Activated effector memory CD4-positive, alpha-beta T cell treated with Interleukin-2 at 50 U/mL for 16 hours (primary cell): ENCODE data around the gene APBA1.
"Not testable (repeated sequence)": the region's sequence is repeated elsewhere in the genome, so short reads cannot be mapped to it uniquely, and the experiment has no call there.

Experiments
- DNase-seq: peaks from one replicate; pipeline ENCODE4 v3.0.0-alpha.2; 2020

The APBA1 gene

GRCh38 chr9:69603656-69604055 is 68.5 kb downstream of the APBA1 start:
- no peak for DNase-seq

- no peak for DNase-seq
These were observed 69.4 kb downstream of the APBA1 start for GRCh38 chr9:69602773-69603172.

GRCh38 chr9:69601698-69602097 is 70.5 kb downstream of the APBA1 start:
- no peak for DNase-seq

DNA sequence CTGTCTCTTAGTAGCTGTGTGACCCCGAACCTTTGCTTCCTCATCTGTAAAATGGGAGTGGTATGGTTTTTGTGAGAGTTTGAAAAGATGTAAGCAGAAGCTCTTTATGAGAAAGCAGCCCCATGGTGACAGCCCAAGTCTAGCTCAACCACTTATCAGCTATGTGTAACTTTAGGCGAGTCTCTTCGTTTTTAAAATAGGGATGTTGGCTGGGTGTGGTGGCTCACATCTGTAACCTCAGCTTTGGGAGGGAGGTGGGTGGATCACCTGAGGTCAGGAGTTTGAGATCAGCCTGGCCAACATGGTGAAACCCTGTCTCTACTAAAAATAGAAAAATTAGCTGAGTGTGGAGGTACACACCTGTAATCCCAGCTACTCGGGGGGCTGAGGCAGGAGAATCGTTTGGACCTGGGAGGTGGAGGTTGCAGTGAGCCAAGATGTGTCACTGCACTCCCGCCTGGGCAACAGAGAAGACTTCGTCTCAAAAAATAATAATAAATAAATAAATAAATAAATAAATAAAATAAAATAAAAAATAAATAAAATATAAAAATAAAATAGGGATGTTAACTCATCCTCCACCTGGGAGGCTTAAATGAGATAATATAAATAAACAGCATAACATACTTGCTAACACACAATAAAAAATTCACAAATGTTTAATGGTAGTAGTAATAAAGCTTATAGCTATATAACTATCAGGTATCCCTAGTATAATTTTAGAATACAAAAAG is 71.7 kb downstream of the APBA1 start:
- DNase-seq: no peak

DNA sequence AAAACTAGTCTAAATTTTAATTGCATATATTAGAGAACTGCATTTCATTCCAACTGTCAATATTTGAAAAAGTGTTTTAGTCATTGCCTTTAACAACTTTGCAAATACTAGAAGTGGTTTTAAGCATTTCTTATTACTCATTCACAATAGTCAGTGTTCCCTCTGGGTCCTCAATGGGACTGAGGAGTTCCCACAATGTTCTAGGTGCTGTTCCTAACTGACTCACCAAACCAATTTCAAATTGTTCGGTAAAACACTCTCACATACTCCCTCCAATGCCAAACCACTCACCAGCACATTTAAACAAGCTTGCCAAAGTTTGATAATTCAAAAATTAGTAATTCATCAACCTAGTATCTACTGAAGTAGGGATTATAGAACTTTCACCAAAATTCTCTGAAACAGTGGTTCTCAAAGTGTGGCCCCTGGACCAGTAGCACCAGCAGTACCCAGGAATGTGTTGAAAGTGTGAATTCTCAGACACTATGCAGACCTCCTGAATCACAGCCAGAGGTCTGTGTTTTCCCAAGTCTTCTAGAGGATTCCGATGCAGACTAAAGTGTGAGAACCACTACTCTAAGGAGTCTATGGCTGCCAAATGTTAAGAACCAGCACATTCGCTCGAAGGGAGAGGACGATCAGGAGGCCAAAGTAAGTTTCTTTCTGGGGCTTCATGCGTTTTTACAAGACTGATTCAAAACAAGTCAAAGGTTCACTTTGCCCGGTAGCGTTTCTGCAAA is 72.8 kb downstream of the APBA1 start:
- DNase-seq: no peak

GRCh38 chr9:69596906-69597305 is 75.3 kb downstream of the APBA1 start:
- not testable (repeated sequence) for DNase-seq

DNA sequence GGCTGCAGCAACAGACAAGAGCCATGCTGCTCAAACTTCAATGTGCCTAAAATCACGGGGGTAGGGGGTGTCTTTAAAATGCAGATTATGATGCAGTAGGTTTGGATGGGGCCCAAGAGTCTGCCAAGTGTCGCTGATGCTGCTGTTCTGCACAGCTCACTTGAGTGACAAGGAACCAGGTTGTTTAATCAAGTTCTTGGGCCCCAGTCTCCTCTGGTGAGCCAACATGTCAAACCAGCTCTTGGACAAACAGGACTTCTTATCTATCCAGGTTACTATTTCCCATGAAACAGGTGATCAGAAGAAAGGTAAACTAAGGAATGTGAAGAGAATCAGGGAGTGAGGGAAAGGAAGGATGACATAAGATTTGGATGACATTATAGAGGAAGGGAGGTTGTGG is 78.0 kb downstream of the APBA1 start:
- no peak for DNase-seq

GRCh38 chr9:69593756-69594155 is 78.4 kb downstream of the APBA1 start:
- no peak for DNase-seq

GRCh38 chr9:69593301-69593700 is 78.9 kb downstream of the APBA1 start:
- no peak for DNase-seq

DNA sequence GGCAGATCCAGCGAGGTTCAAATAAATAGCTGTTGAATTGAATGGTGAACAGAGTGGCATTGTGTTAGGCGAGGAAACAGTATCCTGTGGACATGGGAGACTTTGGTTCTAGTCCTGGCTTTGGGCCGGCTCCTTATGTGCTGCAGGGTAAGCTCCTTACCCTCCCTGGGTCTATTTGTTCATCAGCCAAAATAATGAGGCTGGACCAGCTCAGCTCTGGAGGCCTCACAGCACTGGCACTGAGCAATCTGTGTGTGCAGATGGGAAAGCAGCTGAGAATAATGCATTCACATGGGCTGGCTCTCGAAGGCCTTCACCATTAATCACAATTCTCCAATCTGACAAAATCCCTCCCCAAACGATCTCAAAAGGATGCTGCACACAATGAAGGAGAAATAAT is 81.9 kb downstream of the APBA1 start:
- no peak for DNase-seq

GRCh38 chr9:69589156-69589555 is 83.0 kb downstream of the APBA1 start:
- no peak for DNase-seq

DNA sequence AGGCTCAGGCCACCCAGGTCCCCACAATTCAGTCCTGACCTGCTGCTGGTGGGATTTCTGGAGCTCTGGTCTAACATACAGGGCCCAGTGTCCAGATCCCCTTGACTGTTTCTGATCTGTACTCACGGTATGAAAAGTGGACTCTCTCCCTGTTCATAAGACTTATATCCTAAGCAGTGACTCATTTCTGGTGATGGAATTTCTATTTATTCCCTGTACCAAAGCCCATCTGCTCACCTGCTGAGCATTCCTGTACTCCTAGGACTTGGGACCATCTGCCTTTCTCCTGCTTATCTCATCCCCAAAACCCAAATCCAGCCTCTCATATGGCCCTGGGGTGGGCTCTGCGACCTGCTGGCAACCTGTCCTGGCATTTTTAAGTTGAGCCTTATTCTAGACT is 86.6 kb downstream of the APBA1 start:
- no peak for DNase-seq

GRCh38 chr9:69584759-69585158 is 87.4 kb downstream of the APBA1 start:
- DNase-seq: no peak

GRCh38 chr9:69583645-69584234 is 88.4 kb downstream of the APBA1 start:
- no peak for DNase-seq

- no peak for DNase-seq
These were observed 89.5 kb downstream of the APBA1 start for GRCh38 chr9:69582544-69583297.

DNA sequence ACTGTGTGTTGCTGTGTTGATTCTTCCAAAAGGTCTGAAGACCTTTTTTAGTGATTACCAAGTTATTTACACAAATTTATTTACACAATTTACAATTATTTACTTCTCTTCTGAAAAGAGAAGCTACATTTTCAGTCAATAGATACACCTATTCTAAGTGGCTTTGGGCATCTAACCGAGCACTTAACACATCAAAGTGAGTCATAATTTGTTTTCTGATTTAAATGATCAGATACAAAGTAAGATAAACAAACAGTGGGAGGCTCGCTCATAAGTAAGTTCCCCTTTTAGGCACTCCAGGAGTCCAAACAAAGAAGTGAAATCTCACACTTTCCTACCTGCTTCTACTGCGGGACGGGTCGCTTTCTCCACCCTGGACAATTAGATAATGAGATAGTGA is 90.2 kb downstream of the APBA1 start:
- no peak for DNase-seq

GRCh38 chr9:69580582-69581214 is 91.5 kb downstream of the APBA1 start:
- DNase-seq: no peak

GRCh38 chr9:69579760-69580581 is 92.2 kb downstream of the APBA1 start:
- no peak for DNase-seq

- no peak for DNase-seq
These were observed 93.0 kb downstream of the APBA1 start for GRCh38 chr9:69579032-69579758.

GRCh38 chr9:69578026-69578425 is 94.1 kb downstream of the APBA1 start:
- DNase-seq: no peak

DNA sequence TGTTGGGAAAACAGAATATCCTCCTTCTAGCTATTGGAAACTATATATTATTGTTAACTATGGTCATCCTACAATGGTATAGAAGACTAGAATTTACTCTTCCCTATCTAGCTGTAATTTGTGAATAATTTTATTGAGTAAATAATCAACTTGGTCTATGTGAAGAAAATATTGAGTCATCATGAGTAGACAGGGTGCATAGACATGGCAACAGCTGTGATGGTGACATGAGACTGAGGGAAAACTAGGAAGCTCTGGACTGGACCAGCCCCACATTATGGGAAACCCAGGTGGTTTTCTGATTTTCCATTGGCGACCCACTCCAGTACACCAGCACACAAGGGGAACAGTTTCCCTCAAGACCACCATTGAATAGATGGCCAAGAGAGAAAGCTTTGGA is 95.0 kb downstream of the APBA1 start:
- no peak for DNase-seq
